CD1c-positive myeloid dendritic cell (primary cell): ENCODE measurements around the gene ARHGAP26.
A peak's percentile ranks its signal among the peaks of the same experiment; 100 is the strongest.
"Not testable (repeated sequence)": the region's sequence is repeated elsewhere in the genome, so short reads cannot be mapped to it uniquely, and the experiment has no call there.

Experiments
- DNase-seq: peaks from one replicate; pipeline ENCODE4 v3.0.0-alpha.2; 2016; ENCODE audit errors: extremely low spot score

The ARHGAP26 gene

GRCh38 chr5:143115381-143115780 is 345.2 kb downstream of the ARHGAP26 start:
- DNase-seq: no peak

- DNase-seq: no peak
Observed at GRCh38 chr5:143116814-143117213, 346.6 kb downstream of the ARHGAP26 start.

GRCh38 chr5:143117821-143118220 is 347.6 kb downstream of the ARHGAP26 start:
- peak; percentile 19 for DNase-seq

- DNase-seq: peak; percentile 82
Observed at GRCh38 chr5:143118222-143118621, 348.0 kb downstream of the ARHGAP26 start.

- DNase-seq: not testable (repeated sequence)
Observed at GRCh38 chr5:143118818-143119217, 348.6 kb downstream of the ARHGAP26 start.

- peak; percentile 58 for DNase-seq
Observed at GRCh38 chr5:143119291-143119769, 349.2 kb downstream of the ARHGAP26 start.

GRCh38 chr5:143119881-143120341 is 349.7 kb downstream of the ARHGAP26 start:
- no peak for DNase-seq

GRCh38 chr5:143120460-143121134 is 350.4 kb downstream of the ARHGAP26 start:
- DNase-seq: no peak

- no peak for DNase-seq
Observed at GRCh38 chr5:143121135-143121475, 350.9 kb downstream of the ARHGAP26 start.

- peak; percentile 57 for DNase-seq
Observed at GRCh38 chr5:143124593-143124992, 354.4 kb downstream of the ARHGAP26 start.

GRCh38 chr5:143126174-143127019 is 356.2 kb downstream of the ARHGAP26 start:
- DNase-seq: no peak

GRCh38 chr5:143128412-143129071 is 358.4 kb downstream of the ARHGAP26 start:
- no peak for DNase-seq

GRCh38 chr5:143129203-143129602 is 359.0 kb downstream of the ARHGAP26 start:
- DNase-seq: no peak

GRCh38 chr5:143129910-143130612 is 359.9 kb downstream of the ARHGAP26 start:
- no peak for DNase-seq

- no peak for DNase-seq
Observed at GRCh38 chr5:143130613-143131305, 360.6 kb downstream of the ARHGAP26 start.

- DNase-seq: no peak
Observed at GRCh38 chr5:143131972-143132371, 361.8 kb downstream of the ARHGAP26 start.

- no peak for DNase-seq
Observed at GRCh38 chr5:143132739-143133138, 362.6 kb downstream of the ARHGAP26 start.

GRCh38 chr5:143133721-143134120 is 363.5 kb downstream of the ARHGAP26 start:
- DNase-seq: no peak

- DNase-seq: no peak
Observed at GRCh38 chr5:143134269-143134668, 364.1 kb downstream of the ARHGAP26 start.

- DNase-seq: no peak
Observed at GRCh38 chr5:143134900-143135299, 364.7 kb downstream of the ARHGAP26 start.
